GM21515 (cell line): ENCODE data around the gene MEGF8.

Experiments used
- ATAC-seq: cut with Tn5 transposase; IDR thresholded peaks from one replicate; pipeline ENCODE4 v1.9.1; 2021; ENCODE audit not compliant: unreplicated experiment

Gene MEGF8

DNA sequence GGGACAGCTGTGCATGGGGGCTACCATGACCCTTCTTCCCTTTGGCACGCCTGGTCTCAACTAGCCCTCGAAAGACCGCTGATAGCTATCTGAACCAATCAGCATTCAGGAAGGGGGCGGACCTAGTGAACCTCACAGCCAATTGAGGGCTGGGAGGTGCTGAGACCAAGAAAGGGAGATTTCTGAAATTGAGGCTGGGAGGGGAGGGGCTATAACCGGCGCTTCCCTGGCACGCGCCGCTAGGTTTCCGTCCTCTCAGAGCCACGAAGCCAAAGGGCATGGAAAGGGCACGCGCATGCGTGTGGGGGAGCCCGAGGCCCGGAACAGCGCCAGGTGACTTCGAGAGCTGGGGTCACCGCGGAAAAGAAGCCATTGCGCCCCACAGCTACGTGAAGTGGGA, 18.8 kb upstream of the MEGF8 start:
- no peak for ATAC-seq

DNA sequence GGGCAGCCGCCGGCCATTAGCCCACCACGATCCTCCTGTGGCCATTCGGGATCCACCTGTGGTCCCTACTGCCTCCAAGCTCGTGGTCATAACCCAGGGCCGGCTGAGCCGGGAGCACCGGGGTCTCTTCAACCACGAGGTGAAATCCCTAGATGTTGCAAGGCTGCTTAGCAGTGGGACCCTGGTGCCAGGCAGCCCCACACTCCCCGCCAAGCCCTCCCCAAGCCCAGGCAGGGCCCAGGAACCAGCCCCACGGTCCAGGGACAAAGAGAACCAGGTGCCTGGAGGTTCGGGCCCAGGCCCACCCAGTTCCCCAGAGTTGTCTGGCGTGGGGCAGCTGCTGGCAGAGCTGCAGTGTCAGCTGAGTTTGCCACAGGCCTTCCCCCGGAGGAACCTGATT, 15.7 kb upstream of the MEGF8 start:
- ATAC-seq, result no peak

DNA sequence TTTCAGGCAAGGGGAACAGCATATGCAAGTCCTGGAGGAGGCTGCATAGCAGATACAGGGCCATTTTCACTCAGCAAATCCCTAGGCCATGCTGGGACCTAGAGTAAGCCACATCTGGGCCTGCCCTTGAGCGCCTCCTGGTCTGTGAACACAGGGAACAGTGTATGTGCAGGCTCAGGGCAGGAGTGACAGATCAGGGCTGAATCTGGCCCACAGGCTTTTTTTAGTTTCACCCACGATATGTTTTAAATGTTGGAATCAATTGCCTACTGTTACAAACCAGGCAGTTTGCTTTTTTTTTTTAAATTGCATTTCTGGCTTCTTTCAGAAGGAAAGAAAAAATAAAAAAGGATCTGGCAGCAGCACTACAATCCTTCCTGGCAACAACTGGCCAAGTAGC, 13.8 kb upstream of the MEGF8 start:
- no peak for ATAC-seq

DNA sequence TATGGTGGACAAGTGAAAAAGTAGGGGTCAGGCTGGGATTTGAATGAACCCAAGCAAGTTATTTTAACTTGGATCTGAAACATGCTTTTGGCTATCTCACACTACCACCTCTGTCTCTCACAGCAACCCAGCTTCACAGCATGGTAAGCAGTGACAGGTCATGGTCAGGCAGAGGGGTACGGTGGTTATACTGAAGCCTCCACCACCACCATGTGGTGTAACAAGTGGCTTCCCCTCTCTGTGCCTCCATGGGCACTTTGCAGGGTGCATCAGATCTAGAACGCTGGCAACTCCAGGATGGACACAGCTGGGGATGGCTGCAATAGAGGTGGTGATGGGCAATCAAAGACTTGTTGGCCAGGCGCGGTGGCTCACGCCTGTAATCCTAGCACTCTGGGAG, 13.1 kb upstream of the MEGF8 start:
- ATAC-seq, result no peak

DNA sequence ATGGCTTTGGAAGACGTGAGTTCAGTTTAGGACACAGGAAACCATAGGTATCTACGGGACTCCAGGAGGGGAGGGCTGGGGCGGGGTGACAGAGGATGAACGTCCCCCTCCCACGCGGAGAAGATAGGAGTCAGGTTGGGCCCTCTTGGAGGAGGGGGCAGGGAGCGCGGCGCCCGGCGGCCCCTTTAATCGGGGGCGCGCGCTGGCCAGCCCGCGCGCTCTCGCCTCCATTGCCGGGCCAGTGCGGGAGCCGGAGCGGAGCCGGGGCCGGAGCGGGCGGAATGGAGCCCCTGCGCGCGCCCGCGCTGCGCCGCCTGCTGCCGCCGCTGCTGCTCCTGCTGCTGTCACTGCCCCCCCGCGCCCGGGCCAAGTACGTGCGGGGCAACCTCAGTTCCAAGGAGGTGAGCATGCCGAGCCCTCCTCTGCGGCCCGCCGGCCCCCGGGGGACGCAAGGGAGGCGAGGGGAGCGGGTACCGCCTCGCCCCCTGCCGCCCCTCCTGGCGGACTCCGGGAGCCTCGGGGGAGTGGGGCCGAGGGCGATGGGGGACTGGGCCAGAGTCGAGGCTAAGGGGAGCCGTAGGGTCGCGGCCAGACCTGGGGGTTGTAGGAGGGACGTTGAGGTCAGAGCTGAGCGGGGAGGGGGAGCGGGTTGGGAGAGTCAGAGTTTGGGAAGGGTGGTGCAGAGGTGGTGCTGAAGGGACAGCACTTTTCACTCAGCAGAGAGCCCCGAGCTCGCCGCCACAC, 12.2 kb upstream of the MEGF8 start, which contains the start of gene TMEM145:
TSS of gene TMEM145 (plus strand) at position 214 of the 744 bp plus-strand sequence. CDS start at position 282, 68 bp downstream.
- ATAC-seq, result no peak

DNA sequence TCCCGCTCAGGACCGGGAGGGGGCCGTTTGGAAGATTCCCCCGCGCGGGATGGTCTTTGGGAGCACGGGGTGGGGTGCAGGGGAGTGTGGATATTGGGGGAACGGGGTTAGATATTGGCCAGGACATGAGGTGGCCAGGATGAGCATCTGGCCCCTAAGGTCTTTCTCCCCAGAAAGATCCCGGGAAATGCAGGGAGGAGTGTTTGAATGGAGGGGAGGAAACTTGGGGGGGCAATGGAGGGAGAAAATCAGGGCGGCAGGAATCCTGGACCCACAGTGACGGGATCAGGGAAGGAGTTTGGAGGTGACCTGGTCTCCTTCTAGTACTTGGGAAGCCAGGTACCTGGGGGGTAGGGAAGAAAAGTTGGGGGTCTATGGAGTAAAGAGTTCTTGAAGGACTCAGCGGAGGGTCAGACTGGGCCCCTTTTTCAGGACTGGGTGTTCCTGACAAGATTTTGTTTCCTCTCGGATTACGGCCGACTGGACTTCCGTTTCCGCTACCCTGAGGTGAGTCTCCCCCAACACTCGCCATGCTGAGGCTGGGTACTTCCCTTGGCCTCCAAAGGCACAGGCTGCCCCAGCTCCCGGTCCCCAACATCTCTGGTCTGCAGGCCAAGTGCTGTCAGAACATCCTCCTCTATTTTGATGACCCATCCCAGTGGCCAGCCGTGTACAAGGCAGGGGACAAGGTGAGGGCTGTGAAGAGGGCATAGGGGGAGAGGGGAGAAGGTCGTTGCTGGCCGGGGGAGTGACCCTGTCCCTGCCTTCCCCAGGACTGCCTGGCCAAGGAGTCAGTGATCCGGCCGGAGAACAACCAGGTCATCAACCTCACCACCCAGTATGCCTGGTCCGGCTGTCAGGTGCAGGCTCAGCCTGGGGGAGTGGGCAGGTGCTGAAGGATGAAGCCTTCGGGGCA, 11.3 kb upstream of the MEGF8 start:
- no peak for ATAC-seq

DNA sequence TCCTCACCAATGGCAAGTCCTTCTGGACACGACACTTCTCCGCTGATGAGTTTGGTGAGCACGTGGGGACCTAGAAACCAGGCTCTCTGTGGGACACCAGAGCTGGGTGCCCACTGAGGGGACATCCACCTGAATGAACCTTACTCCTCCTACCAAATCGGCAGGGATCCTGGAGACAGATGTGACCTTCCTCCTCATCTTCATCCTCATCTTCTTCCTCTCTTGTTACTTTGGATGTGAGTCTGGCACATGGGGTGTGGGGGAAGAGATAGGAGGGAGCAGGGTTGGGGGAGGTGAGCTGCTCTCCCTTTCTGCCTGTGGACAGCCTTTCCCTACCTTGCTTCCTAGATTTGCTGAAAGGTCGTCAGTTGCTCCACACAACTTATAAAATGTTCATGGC, 10.4 kb upstream of the MEGF8 start:
- no peak for ATAC-seq

DNA sequence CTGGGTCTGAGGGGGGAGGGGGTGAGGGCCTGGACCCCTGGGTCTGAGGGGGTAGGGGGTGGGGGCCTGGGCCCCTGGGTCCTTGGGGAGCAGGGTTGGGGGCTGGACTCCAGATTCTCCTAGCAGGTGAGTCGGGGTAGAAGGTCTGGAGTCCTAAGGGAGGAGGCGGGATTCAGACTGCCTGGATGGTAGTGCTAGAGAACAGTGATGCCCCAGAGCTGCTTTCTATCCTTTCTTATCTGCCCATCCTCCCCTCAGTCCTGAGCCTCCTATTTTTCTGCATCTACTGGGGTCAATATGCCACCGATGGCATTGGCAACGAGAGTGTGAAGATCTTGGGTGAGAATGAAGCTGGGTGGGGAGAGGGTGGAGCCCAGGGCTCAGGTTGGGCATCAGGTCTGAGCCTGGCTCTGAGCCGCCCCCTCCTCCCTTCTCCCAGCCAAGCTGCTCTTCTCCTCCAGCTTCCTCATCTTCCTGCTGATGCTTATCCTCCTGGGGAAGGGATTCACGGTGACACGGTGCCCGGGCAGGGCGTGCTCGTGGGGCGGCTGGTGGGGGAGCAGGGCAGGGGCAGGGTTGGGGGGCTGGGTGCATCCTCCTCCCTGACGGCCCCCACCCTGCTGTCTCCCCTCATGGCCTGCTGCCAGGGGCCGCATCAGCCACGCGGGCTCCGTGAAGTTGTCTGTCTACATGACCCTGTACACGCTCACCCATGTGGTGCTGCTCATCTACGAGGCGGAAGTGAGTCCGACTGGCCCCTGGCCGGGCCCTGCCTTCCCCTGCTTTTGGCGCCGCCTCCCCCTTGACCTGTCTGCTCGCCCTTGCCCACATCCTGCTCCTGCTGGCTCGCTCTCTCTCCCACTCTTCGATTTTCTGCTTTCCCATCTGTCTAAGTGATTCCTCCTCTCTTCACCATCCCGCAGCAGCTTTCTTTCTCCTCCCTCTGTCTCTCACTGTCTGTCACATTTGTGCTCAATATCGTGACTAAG, 8.9 kb upstream of the MEGF8 start:
- no peak for ATAC-seq

DNA sequence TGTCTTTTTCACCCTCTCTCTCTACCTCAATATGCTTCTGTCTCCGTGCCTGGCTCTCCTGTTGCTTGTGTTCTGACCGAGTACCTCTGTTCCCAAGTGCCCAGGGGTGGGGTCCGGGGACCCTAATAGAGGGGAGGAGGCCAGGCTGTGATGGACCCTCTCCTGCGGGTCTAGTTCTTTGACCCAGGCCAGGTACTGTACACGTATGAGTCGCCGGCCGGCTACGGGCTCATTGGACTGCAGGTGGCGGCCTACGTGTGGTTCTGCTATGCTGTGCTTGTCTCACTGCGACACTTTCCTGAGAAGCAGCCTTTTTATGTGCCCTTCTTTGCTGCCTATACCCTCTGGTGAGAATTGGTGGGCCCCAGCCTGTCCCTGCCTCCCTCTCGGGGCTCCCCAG, 7.9 kb upstream of the MEGF8 start:
- no peak for ATAC-seq

DNA sequence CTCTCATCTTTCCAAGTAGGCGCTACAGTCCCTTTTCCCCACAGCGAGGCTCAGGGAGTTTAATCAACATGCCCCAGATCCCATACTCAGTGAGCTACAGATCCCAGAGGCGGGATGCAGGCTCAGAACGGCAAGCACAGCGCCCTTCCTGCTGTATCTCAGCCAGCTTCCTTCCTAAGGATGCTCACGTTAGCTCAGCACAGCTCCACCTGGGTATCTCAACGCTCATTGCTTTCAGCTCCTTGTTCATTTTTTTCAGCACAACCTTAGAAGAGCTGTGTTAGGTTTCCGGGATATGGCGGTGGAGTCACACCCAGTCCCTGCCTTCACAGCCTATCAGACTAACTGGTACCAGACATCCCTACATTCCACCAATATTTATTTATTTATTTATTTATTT, 3.1 kb upstream of the MEGF8 start:
- ATAC-seq, result no peak

DNA sequence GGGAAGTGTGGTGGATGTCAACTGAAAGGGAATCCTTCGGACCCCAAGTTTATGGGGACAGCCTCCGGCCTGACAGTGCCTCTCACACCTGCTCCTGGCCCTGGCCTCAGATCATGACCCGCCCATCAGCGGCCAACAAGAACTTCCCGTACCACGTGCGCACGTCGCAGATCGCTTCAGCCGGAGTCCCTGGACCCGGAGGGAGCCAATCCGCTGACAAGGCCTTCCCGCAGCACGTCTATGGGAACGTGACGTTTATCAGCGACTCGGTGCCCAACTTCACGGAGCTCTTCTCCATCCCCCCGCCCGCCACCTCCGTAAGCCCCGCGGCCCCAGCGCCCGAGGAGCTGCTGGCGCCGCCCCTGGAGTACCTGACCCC, 2.0 kb upstream of the MEGF8 start:
- no peak for ATAC-seq

DNA sequence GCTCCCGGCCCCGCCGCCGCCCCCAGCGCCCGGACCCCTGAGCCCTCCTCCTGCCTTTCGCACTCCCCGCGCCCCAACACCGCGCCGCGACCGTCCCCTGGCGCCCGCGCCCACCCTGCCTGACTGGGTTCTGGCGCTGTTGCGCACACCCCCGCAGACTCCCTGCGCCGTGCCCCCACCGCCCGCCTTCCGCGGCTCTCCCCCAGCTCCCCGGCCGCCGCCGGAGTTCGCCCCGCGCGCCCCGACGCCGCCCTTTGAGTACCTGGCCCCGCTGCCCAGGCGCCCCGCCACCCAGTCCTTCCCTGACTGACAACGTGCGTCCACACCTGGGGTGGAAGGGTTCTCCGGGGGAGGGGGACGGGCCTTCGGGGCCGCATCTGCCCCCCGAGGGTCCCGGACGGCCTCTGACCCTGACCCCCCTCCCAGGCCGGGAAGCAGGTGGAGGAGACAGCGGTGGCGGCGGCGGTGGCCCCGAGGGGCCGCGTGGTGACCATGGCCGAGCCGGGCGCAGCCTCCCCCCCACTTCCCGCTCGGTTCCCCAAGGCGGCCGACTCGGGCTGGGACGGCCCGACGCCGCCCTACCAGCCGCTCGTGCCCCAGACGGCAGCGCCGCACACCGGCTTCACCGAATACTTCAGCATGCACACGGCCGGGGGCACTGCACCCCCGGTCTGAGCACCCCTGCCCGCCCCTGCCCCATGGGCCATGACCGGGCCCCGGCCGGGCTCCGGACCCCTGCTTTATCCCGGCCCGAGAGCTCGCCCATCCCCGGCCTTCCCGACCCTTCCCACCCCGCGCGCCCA, 1.4 kb upstream of the MEGF8 start:
- ATAC-seq, result no peak

DNA sequence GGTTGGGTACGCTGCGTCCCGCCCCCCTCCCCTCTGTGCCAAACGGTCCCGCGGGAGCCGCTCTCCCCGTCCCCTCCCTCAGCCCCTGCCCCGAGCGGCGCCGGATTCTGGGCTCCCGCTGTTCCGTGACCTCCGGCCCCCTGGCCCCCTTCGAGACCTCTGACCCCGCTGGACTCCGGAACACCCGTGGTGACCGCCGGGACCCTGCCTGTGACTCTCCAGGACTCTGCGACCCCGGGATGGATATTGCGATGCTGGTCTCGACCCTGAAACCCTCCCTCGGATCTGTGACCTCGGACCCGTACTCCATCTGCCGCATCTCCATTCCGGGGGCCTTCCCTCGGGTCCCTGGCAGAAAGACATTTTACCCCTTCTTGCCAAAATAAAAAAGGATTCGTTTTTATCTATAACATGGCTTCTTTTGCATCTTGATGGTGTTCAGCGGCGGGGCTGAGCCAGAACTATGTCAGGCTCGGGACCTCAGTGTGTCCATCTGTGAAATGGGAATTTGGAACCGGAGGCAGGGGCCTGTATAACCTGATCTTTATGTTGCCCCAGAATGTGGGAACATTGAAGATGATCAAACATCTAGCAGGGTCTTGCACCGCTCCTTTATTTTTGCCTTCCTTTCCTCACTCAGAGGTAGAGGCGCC, 654 bp upstream of the MEGF8 start:
- no peak for ATAC-seq

DNA sequence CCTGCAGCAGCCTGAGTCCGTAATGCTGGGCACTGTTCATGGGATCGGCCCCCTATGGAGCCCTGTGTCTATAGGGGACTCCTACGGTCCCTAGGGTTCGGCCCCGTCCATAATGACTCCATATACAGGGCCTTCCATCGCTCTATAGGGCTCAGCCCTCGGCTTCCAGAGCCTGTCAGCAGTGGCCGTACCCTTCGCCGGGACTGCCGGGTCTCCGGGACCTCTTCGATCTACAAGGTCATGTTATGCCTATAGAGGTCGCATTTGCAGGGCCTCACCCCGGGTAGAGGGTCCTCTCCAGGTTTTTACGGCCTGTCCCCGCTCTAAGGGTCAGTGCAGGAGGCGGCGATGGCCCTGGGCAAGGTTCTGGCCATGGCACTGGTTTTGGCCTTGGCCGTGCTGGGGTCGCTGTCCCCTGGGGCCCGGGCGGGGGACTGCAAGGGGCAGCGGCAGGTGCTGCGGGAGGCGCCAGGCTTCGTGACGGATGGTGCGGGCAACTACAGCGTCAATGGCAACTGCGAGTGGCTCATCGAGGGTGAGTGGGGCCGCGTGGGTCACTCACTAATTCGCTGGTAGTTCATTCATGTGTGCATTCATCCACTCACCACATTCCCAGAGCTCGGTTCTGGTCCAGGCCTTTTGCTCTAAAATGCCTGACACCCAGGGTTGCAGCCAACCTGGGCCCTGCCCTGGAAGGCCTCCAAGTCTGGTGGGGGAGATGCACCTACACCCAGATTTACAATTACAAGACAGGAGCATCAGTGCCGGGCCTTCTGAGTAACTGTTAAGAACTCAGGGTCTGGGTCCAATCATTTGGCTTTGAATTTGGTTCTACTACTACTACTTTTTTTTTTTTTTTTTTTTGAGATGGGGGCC, 699 bp downstream of the MEGF8 start:
- peak; percentile 21 for ATAC-seq

DNA sequence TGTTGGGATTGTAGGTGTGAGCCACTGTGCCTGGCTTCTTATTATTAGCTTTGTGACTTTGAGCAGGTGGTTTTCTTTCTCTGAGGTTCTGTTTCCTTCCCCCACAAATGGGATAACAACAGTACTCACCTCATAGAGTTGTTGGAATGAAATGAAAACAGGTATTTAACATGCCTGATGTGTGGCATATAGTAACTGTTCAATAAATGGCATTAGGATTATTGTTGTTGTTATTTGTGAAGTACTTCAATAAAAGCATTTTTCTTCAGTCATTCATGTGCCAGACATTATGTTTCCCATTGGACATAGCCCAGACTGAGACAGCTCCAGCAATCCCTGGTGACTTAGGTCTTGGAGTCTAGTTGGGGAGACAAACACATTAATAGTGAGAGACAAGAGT, 1.5 kb downstream of the MEGF8 start:
- no peak for ATAC-seq

DNA sequence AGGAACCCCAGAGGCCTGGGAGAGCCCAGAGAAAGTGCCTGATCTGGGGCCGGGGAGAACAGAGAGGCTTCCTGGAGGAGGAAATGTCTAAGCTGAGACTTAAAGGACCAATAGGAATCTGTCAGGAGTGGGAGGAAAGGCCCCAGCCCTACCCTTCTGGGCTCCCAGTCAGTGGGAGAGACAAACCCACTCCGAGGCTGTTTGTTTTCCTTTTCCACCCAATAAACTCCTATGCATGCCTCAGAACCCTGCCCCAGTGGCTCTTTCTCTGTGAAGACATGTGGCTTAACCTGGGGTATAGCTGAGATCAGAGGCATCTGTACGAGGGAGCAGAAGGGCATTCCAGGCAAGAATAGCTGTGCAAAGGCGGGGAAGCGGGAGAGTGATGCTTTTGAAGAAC, 1.9 kb downstream of the MEGF8 start:
- ATAC-seq, result no peak

DNA sequence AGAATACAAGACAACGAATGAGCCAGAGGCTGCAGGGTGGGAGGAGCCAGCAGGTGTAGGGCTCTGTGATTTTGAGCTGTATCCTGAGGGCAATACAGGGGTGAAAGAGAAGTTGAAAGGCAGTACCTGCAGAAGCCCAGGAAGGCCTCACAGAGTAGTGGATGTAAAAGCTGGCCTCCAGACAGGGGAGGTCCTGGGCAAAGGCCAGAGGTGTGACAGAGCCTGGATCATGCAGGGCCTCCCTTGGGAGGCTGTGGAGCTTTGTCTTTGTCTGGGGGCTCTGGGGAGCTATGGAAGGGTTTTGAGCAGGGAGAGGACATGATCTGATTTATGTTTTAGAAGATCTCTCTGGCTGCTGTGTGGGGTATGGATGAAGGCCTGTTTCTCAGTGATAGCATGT, 2.7 kb downstream of the MEGF8 start:
- no peak for ATAC-seq

DNA sequence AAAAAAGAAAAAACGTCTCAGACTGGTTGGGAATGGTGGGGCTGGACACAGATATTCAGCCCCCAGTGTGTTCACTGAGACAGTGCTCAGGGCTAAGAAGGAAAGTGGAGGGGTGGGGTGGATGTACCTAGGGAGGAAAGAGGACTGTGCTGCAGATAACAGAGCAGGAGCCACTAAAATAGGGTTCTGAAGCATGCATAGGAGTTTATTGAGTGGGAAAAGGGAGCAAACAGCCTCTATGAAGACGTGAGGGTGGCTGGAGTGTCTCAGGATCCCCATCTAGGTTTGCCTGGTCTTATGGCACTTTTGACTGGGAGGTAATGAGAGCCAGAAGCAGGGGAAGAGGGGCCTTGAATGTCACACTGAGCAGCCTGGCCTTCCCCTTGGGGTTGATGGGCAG, 3.4 kb downstream of the MEGF8 start:
- no peak for ATAC-seq

DNA sequence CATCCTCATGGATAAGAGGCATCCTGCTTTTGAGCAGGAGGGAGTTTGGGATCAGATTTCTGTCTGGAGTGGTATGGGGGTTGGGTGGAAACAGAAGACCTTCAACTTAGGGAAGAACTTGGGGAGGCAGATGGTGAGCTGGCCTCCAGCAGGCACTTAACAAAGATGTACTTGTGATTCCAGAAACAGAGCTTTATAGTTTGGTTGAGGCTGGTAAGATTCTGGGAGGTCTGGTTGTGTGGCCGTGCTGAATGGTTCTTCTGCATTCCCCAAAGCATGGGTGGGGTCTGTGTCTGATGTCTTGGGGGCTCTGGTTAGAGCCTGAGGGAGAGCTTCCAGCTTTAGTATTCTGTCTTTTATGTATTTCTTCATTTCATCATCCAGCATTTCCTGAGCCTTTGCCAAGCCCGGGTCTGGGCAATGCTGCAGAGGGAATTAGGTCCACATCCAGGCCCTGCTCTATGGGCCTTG, 4.8 kb downstream of the MEGF8 start:
- no peak for ATAC-seq
